GM21381 (cell line): Measurements from ENCODE around the gene TSPAN33.

Experiments used
- ATAC-seq: cut with Tn5 transposase; IDR thresholded peaks from one replicate; pipeline ENCODE4 v1.9.1; 2021; ENCODE audit warnings: mild to moderate bottlenecking, moderate library complexity; ENCODE audit not compliant: unreplicated experiment

The TSPAN33 gene

DNA sequence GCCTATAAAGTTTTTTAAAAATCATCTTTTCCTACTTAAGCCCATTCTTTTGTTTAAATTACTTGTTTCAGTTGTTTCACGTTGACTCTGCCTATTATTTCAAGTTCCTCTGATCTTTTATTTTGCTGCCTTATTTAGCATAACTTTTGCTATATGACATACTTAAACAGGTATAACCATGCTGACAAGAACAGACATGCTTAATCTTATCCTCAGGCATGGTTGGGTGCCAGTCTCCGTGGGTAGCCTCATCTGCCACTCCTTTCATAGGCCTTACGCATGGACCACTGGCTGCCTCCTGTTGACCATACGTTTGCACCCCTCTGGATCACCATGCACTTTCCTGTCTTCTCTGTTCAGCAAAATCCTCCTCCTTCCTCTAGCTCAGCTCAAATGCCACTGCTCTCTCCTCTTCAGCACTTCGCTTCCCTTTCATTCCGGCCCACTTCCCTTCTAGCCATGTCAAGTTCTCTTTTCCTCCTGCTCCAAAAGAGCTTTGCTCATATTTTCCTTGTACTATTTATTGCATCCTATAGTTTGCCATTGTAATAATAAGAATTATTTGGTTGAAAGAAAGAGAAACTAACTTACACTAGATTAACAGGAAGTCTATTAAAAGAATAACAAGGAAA lies 10.0 kb upstream of the TSPAN33 start:
- ATAC-seq: no peak

DNA sequence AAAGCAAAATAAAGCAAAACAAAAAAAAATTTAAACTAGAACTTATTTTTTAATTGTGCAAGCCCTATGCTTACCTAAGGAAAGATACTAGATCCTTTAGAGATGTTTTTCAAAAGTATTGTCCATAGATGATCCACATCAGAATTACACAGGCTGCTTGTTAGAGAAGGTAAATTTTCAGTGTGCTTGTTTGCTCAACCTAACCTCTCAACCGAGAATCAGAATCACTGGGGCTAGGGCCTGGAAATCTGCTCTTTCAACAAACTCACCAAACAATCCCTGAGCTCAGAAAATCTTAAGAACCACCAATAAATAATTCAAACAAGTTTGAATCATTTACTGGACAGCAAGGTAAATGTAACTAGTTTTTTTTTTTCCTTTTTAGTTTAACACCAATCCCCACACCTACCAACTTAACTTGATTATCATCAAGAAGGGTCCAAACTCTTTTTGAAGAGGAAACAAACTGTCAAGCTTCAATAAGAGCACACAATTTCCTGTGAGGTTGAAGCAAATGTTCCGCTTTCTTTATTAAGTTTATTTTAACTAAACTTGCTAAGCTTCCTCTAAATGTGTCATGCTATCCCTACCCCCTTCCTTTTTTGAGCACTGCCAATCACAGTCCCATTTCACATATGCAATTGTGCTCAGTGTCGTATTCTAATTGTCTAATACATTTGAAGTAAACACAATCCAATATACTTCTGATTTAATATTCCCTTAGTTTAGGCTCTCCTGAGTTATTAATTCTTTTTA lies 7.4 kb upstream of the TSPAN33 start:
- peak; percentile 52 for ATAC-seq

DNA sequence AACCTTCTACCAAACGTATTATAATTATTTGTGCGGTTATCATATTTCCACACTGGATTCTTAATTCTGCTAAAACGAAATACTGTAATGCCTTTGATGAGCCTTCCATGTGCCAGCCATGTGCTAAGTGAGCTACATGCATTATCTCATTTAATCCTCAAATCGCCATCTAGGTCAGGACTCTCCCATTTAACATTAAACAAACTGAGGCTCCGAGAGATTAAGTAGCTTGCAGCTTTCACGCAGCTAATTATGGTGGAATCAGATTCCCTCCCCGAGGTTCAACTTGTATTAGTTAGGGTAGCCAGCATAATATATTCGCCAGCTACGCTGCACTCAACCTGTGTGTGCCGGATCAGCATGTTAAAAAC lies 798 bp upstream of the TSPAN33 start:
- ATAC-seq: no peak

DNA sequence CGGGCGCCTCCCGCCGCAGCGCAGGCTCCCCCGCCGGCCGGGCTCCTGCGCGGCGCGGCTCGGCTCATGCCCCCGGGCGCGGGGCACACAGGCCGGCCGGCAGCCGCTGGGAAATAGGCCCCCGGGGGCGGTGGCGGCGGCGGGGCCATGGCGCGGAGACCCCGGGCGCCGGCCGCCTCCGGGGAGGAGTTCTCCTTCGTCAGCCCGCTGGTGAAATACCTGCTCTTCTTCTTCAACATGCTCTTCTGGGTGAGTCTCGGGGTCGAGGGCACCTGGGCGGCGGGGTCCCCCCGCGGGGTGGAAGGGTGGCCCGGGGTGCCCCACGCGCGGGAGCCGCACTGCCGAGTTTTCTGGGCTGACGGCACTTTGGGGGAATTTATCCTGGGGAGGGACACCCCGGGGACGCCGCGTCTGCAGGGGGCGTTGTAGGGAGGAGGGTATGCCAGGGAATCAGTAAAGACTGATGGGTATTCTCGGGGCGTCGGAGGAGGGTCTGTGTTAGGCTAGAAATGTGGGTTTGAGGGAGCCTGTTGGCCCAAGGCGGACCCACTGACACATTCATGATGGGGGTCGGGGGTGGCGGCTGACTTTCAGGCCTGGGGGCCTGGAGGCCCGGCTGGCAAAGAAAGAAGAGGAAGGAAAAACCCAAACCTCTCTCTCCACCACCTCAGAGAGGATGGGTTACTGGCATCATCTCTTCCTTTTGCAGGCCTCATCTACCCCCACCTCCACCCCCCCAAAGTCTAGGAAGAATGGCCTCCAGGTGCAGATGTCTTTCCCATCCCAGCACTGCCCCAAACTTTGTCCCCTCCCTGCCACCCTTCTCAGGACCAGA lies 544 bp downstream of the TSPAN33 start:
- no peak for ATAC-seq

DNA sequence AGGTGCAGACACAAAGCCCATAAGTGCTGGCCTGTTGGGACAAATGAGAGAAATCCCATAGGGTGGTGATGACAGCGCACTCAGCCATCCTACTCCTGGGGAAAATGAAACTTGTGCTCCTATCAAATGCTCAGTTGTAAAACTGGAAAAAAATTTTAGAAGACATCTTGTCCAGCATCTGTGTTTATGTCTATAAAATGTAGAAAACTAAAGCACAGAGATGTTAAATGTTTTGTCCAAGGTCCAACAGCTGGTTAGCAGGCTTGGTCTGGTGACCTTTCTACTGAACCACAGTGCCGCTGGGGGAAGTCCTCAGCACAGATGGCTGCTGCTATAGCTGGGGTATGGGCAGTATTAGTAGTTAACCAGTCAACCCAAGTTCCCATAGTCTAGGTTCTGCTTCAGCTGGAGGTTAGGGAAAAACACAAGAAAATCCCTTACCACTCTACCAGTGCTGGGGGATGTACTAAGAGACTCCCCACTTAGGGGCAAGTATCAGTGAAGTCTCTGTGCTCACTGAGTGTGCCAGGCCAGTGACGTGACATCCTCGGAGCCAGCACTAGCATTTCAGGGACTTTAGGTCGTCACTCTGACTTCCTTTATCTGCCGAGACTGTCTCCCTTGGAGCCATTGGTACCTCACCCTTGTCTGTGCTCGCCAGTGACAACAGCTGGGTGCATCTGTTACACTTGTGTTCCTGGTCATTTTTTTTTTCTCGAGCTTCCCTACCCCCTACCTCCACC lies 1.9 kb downstream of the TSPAN33 start:
- peak; percentile 53 for ATAC-seq

DNA sequence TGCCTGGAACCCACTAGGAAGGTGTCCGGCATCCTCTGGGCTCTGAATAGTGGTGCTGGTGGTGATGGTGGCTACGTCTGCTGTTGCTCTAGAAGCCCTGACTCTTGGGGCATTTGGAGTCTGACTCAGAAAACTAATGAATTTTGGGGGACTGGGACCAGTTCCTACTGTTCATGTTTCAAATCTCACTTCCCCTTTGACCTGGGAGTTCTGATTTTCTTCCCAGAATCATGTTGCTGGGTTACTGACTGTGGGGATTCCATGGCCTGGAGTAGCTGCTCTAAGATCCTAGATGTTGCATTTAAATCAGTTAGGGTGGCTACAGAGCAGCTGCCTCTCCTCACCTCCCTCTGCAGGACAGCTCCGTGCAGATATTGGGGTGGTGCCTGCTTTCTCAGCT lies 3.2 kb downstream of the TSPAN33 start:
- no peak for ATAC-seq

DNA sequence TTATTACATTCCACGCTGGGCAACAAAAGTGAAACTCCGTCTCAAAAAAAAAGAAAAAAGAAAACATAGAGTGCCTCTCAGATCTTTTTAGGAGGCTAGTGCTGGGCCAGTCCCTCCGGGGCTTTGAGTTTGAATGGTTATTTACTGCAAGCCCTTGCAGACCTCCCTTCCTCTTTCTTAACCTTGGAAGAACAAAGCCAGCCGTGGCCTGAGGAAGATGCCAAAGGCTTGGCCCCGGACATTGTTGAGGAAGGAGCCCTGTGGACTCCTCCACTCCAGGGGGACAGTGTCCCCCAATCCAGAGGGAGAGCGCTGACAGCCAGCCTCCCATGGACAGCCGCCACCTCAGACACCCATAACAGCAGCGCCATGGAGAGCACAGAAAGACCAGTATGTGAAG lies 5.0 kb downstream of the TSPAN33 start:
- no peak for ATAC-seq

DNA sequence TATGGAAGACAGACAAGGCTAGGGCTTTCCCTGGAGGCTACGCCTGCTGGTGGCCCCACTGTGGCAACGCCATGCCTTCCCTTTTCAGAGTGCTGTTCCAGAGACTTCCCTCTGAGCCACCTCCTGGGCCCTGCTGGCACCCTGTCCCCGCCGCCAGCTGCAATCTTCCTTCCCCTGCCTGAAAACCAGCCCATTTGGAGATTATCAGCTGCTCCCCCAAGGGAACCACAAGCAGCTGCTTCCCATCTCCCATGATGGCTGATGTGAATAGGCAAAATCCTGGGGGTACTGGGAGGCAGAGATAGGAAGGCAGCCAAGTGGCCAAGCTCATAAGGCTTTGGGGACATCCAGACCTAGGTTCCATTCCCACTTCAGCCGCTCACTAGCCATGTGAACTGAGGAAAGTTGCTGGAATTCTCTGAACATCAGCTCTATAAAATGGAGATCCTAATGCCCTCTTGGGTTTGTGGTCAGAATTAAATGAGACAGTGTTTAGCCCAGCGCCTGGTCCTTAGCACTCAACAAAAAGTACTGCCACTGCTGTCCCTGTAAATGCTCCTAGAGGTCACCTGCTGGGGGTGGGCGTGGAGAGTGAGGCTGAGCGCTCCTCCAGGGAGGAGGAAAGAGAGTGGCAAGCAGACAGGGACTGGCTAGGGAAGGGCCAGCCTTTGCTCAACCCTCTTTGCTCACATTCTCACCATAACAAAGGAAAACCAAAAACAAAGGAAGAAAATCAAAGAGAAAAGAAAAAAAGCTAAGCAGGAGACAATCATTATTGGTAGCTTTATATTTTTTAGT lies 5.9 kb downstream of the TSPAN33 start:
- ATAC-seq: no peak

DNA sequence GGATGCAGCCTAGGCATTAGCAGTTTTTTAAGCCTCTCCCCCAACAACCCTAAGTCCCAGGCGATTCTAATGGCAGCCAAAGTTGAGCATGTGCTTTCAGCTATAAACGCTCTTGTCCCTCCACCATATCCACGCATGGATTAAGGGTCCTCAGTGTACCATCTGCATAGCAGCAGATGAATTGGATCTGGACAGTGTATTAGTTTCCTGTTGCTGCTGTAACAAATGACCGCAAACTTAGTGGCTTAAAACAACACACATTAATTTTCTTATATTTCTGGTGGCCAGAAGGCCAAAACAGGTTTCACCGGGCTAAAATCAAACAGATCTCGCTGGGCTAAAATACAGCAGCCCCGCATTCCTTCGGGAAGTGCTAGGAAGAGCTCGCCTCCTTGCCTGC lies 13.1 kb downstream of the TSPAN33 start:
- no peak for ATAC-seq

DNA sequence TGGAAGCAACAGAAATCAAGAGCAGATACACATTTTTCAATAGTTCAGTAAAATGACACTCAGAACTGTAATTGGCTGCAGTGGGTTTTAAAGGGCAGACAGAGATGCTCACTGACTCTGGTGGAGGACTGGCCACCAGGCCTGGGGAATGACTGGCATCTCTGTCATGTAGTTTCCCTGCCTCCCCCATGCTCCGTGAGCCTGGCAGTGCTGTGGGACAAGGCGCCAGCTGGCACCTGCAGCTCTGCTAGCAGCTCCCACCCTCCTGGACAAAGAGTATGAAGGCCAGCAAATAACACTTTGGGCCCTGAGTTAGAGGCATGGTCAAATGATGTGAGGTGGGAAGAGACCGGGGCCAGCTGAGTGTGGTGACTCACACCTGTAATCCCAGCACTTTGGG lies 15.0 kb downstream of the TSPAN33 start:
- ATAC-seq: no peak

DNA sequence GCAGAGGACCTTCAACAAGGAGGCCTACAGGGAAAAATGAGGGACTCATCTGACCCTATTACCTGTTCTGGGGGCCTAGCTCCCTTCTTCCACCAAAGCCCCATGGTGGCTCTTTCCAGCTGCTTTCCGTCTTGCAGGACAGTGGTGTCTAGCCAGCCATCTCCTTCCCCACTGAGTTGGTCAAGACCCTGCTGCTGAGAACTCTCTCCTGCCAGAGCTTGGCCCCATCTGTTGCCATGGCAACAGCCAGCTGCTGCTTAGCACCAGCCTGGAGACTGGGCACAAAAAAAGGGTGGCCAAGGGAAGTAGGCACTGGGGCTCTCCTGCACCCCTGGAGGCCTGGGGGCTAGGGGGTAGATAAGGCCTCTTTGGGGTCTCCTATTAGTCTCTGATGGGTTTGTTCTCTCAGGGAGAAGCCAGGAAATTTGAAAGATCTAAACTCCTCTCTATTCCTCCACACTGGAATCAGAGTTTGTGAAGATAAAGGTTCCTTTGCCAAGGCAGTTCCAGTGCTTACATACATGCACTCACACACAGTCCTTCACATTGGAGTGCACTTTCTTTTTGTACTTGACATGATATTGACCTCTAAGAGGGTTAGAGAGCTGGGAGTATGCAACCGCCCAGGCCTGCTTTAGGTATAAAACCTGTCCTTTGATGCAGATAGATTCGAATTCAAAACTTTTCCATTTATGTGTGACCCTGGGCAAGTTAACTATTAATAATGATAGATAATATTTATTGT lies 15.8 kb downstream of the TSPAN33 start:
- no peak for ATAC-seq

DNA sequence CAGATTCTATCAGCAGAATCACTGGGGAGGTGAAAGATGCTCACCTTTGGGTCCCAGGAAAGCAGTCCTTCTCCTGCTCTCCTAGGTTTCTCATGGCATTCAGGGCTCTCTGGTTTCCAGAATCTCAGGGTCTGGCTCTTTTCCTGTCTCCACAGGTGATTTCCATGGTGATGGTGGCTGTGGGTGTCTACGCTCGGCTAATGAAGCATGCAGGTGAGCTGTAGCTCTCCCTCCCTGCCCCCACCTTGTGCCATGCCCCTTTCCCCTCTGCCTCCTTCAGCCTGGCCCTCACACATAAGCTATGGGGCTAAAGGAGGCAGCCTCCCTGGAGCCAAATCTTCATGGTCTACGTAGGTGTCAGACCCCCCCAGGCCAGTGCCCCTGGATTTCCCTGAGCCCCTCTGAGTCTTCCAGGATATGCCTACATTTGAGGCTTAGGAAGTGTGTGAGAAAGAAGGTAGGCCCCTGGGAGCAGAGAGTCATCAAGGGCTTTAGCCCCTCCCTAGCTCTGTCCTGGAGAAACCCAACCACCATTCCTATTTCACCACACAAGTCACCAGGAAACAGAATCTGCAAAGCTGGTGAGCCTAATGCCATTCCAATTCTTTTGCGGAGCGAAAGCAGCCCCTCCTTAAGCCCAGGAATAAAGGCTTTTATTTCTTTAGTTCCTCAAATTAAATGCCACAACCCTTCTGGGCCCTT lies 17.2 kb downstream of the TSPAN33 start:
- ATAC-seq: no peak

DNA sequence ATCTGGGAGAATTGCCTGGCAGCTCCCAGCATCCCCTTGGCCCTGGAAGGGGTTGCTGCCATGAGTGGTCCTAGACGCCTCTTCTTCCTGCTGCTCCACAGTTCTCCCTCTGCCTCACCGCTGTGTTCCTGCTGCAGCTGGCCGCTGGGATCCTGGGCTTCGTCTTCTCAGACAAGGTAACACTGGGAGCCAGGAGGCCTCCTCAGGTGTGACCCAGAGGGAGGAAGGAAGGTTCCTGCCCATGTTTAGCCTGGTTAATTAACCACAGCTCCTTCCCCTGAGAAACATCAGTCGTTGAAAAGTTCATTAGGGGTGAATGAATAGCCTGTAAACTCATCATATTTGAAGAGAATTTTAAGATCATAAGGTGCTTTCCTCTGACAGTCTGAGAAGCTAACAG lies 18.2 kb downstream of the TSPAN33 start:
- no peak for ATAC-seq

DNA sequence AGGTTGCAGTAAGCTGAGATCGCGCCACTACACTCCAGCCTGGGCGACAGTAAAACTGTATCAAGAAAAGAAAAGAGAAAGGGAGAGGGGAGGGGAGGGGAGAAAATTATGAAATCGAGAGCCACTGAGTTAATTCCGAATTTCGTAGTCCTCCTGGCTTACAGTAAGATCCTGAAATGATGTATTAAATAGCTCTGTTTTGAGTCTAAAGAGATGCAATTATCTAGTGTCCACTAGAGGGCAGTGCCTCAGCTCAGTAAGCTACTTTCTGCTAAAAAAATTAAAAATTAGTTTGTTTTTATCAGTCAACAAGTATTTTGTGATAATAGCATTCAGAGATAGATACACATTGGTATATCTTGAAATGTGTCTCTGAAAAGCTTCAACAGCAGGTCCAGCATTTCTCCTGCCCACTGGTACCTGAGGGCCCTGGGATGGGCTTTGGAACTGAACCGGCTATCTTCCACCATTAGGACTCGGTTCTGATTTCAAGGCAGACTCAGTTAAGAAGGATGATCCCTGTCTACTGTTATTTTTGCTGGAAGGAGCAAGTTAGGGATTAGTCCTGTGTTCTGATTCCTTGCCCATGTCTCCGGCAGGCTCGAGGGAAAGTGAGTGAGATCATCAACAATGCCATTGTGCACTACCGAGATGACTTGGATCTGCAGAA lies 19.5 kb downstream of the TSPAN33 start:
- no peak for ATAC-seq

DNA sequence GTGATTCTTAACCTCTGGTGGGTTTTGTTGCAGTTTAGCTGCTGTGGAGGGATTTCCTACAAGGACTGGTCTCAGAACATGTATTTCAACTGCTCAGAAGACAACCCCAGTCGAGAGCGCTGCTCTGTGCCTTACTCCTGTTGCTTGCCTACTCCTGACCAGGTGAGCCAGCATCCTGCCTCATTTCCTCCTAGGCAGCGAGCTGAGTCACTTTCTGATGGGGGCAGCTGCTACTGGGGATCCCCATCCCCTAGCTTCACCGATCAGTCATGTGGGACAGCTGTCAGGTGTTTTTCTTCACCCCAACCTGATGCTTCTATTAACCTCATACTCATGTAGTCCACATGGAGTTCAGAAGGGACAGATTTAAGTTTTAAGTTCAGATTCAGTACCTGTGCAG lies 22.2 kb downstream of the TSPAN33 start:
- ATAC-seq: peak; percentile 42

DNA sequence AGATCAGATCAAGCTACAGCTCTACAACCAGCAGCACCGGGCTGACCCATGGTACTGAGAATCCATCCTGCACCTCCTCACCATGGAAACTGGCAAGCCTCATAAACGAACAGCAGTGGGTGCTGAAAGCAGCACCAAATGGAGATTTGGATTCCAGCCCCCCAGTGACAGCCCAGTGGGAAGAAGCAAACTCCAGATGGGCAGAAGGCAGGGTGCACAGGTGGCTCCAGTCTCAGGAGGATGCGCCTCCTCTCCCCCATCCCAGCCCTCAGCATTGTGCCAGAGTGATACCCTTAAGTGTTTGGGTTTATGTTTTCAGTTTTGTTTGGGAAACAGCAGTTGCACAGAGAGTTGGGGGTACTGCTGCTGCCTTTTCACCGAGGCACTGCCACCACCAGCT lies 23.3 kb downstream of the TSPAN33 start:
- ATAC-seq: no peak

DNA sequence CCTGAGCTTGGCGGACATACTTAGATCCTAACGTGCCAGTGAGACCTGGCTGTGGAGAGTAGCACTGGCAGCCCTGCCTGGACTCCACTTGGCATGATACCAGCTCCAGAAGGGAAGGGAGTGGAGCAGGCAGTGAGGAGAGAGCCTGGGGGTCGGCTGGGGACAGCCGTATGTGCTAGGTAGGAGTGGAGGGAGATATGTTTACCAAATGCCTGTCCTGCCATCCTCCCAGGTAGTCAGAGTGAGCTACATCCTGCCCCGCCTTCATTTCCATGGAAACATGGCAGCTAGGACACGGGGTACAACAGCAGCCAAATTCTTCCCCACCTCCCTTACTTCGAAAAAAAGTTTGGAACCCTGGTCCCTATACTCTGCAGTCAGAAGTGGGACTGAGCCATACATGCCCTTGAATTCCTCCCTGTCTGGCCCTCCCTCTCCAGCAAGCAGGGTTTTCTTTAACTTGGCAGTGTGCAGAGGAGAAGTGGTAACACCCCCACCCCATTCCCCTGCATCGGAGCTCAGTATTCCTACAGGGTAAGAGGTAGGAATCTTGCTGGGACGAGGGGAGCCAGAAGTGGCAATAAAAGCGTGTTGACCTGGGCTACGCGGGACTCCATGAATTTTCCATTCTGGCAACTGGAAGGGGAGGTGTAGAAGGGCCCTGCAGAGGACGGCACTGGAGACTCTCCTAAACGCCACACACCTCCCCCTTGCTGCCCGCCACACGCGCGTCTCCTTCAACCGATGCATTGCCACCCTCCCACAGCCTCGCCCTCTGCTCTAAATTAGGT lies 23.9 kb downstream of the TSPAN33 start:
- ATAC-seq: no peak

DNA sequence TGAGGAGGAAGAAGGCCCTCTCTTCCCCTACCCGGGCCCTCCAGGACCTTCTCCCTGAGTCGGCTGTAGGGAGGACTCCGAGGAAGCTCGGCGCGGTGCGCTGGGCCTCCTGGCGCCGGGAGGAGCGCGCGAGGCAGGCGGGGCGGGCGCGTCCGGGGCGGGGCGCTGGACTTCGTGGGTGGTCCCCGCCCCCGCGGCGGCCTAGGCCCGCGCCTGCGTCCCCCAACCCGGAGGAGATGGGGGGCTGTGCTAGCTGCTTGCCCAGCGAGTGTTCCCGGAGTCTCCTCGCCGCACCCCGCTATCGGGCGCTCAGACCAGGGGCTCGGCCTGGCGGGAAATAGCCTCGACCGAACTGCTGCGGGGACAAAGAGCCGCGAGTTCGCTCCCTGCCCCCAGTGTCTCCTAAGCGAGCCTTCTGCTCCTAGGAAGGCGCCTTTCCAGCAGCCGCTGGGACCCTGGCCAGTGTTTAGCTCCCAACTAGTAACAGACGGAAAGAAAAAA lies 24.7 kb downstream of the TSPAN33 start:
- no peak for ATAC-seq
